Mesenchymal stem cell (in vitro differentiated cells and primary cell): ENCODE data around the gene MCM8.

Source experiments
- DNase-seq: peaks from one replicate; pipeline ENCODE4 v3.0.0-alpha.2; 2013
- H2AFZ ChIP-seq: one replicate; pipeline ENCODE4 v1.6.1; 2013; ENCODE audit warnings: low read depth, mild to moderate bottlenecking, control low read depth, inconsistent platforms, low read length, moderate library complexity
- H2AK5ac ChIP-seq: 2 replicates; pipeline ENCODE4 v1.6.1; 2013; ENCODE audit warnings: low read length, moderate library complexity, mild to moderate bottlenecking, inconsistent platforms; ENCODE audit not compliant: severe bottlenecking
- H2BK120ac ChIP-seq: one replicate; pipeline ENCODE4 v1.6.1; 2013; ENCODE audit warnings: low read depth, mild to moderate bottlenecking, inconsistent platforms, low read length, moderate library complexity
- H2BK12ac ChIP-seq, 2 experiments: one replicate each; pipeline ENCODE4 v1.6.1; 2013; ENCODE audit warnings: inconsistent platforms in 2 of 2, low read length in 2 of 2, mild to moderate bottlenecking in 2 of 2, moderate library complexity in 2 of 2, control low read depth in 1 of 2
- H2BK15ac ChIP-seq: one replicate; pipeline ENCODE4 v1.6.1; 2013; ENCODE audit warnings: mild to moderate bottlenecking, low read depth, inconsistent platforms; ENCODE audit not compliant: poor library complexity, severe bottlenecking
- H2BK5ac ChIP-seq: 2 replicates; pipeline ENCODE4 v1.6.1; 2013; ENCODE audit warnings: low read depth, mild to moderate bottlenecking, low read length, control low read depth, inconsistent platforms; ENCODE audit not compliant: poor library complexity, severe bottlenecking
- H3K14ac ChIP-seq, 2 experiments: one replicate each; pipeline ENCODE4 v1.6.1; 2013; ENCODE audit warnings: inconsistent platforms in 2 of 2, low read length in 2 of 2, control low read depth in 1 of 2, mild to moderate bottlenecking in 1 of 2, moderate library complexity in 1 of 2
- H3K18ac ChIP-seq, 2 experiments: one replicate each; pipeline ENCODE4 v1.6.1; 2013; ENCODE audit warnings: inconsistent platforms in 2 of 2, low read length in 2 of 2, control low read depth in 1 of 2, low read depth in 1 of 2, mild to moderate bottlenecking in 1 of 2
- H3K23ac ChIP-seq, 2 experiments: one replicate each; pipeline ENCODE4 v1.6.1; 2013; ENCODE audit warnings: inconsistent platforms in 2 of 2, low read length in 2 of 2, mild to moderate bottlenecking in 2 of 2, moderate library complexity in 2 of 2, control low read depth in 1 of 2
- H3K27ac ChIP-seq: 2 replicates; pipeline ENCODE4 v1.5.1; 2013; ENCODE audit warnings: mild to moderate bottlenecking, moderate library complexity, low read length, control low read depth, inconsistent platforms; ENCODE audit not compliant: poor library complexity, severe bottlenecking
- H3K27me3 ChIP-seq, 2 experiments: 2 replicates each; pipeline versions ENCODE4 v1.6.1 to v1.7.0; 2013; ENCODE audit warnings: low read length in 2 of 2, mild to moderate bottlenecking in 2 of 2, moderate library complexity in 2 of 2, control low read depth in 1 of 2, inconsistent platforms in 1 of 2; ENCODE audit not compliant: control insufficient read depth in 1 of 2, insufficient read depth in 1 of 2
- H3K36me3 ChIP-seq, 2 experiments: 2 replicates each; pipeline versions ENCODE4 v1.6.1 to v1.7.0; 2013; ENCODE audit warnings: low read length in 2 of 2, control low read depth in 1 of 2, inconsistent platforms in 1 of 2, low read depth in 1 of 2, mild to moderate bottlenecking in 1 of 2; ENCODE audit not compliant: insufficient read depth in 2 of 2, control insufficient read depth in 1 of 2
- H3K4ac ChIP-seq, 2 experiments: one replicate each; pipeline ENCODE4 v1.6.1; 2013; ENCODE audit warnings: inconsistent platforms in 2 of 2, low read length in 2 of 2, mild to moderate bottlenecking in 2 of 2, moderate library complexity in 2 of 2, control low read depth in 1 of 2, low read depth in 1 of 2
- H3K4me1 ChIP-seq: 2 replicates; pipeline ENCODE4 v1.6.1; 2013; ENCODE audit warnings: low read depth, low read length, control low read depth; ENCODE audit not compliant: control insufficient read depth, insufficient read depth
- H3K4me2 ChIP-seq: 2 replicates; pipeline ENCODE4 v1.6.1; 2013; ENCODE audit warnings: low read length, mild to moderate bottlenecking, inconsistent platforms; ENCODE audit not compliant: poor library complexity, severe bottlenecking
- H3K4me3 ChIP-seq, 2 experiments: 2 replicates each; pipeline versions ENCODE4 v1.5.1 to v1.7.0; 2013; ENCODE audit warnings: low read length in 2 of 2, mild to moderate bottlenecking in 2 of 2, control low read depth in 1 of 2, low read depth in 1 of 2; ENCODE audit not compliant: insufficient read depth in 1 of 2
- H3K79me1 ChIP-seq: replicated peaks from 2 replicates; pipeline ENCODE4 v1.6.1; 2013; ENCODE audit warnings: mild to moderate bottlenecking, control low read depth, low read length, inconsistent platforms; ENCODE audit not compliant: poor library complexity, severe bottlenecking
- H3K9ac ChIP-seq: 2 replicates; pipeline ENCODE4 v1.7.0; 2013; ENCODE audit warnings: mild to moderate bottlenecking, low read length, moderate library complexity
- H3K9me3 ChIP-seq: 2 replicates; pipeline ENCODE4 v1.7.0; 2013; ENCODE audit warnings: mild to moderate bottlenecking, low read length; ENCODE audit not compliant: control insufficient read depth
- H4K8ac ChIP-seq: one replicate; pipeline ENCODE4 v1.6.1; 2013; ENCODE audit warnings: inconsistent platforms, mild to moderate bottlenecking, low read length, moderate library complexity
- H4K91ac ChIP-seq: one replicate; pipeline ENCODE4 v1.6.1; 2013; ENCODE audit warnings: mild to moderate bottlenecking, low read length, inconsistent platforms
- WGBS: methylation state at CpG from one replicate; pipeline ENCODE4 v1.1.7; 2013; ENCODE audit warnings: mixed read lengths; 5-methylcytosine and 5-hydroxymethylcytosine counted together

MCM8 gene

GRCh38 chr20:6037082-6037481, 86.6 kb downstream of the MCM8 start:
- H3K18ac ChIP-seq: no peak overlapping the region
- H4K8ac ChIP-seq: no peak overlapping the region
- H2BK120ac ChIP-seq: no peak overlapping the region
- H3K23ac ChIP-seq: no peak overlapping the region
- no peak overlapping the region for H3K4ac ChIP-seq
- H3K79me1 ChIP-seq: peaks cover 34% of the 10 kb centered on the region
- DNase-seq: no peak
- H3K9ac ChIP-seq: no peak overlapping the region
- H2BK12ac ChIP-seq: no peak overlapping the region
- no peak overlapping the region for H3K4me3 ChIP-seq
- H3K27ac ChIP-seq: no peak overlapping the region
- peaks cover 36 to 85% of the 10 kb centered on the region in 2 experiments for H3K36me3 ChIP-seq
- H3K4me1 ChIP-seq: no peaks in the 10 kb centered on the region
- no peak overlapping the region for H2AK5ac ChIP-seq
- no peak overlapping the region for H4K91ac ChIP-seq
- no peaks in the 10 kb centered on the region for H3K27me3 ChIP-seq
- H2BK5ac ChIP-seq: no peak overlapping the region
- H3K4me2 ChIP-seq: no peak overlapping the region
- no peak overlapping the region for H2BK15ac ChIP-seq
- H3K9me3 ChIP-seq: no peaks in the 10 kb centered on the region
- 100% methylated on average over 1 of the region's 1 CpG for WGBS
- H3K14ac ChIP-seq: no peak overlapping the region
- H2AFZ ChIP-seq: no peak overlapping the region

DNA sequence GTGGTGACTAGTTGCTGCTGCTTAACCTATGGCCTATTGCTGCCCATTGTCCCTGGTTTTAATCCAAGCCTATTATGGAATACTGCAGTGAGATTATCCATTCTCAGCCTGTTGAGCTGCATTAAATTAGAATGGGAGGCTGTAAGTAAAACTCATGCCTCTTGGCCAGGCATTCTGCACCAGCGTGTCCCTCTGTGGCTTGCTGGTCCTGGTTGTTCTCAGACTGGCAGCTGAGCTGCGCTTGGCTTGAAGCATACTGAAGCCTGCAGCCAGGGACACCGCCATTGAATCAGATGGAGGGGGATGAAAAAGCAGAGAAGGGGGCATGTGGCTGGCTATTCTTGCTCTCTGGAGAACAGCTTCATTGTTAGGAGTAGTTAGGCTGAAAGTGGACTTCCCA, 87.8 kb downstream of the MCM8 start:
- Histone ChIP-seq H3K27me3 (no peaks in the 10 kb centered on the region), H3K9ac (no peak overlapping the region), H3K79me1 (peaks cover 39% of the 10 kb centered on the region), H3K4ac (no peak overlapping the region), H4K91ac (no peak overlapping the region), H2BK120ac (no peak overlapping the region), H3K18ac (no peak overlapping the region), H3K36me3 (peaks cover 46 to 79% of the 10 kb centered on the region in 2 experiments), H3K4me3 (no peak overlapping the region), H2BK12ac (no peak overlapping the region), H3K9me3 (no peaks in the 10 kb centered on the region), H2BK15ac (no peak overlapping the region), H3K4me1 (no peaks in the 10 kb centered on the region), H2AFZ (no peak overlapping the region), H3K14ac (no peak overlapping the region), H2BK5ac (no peak overlapping the region), H3K23ac (no peak overlapping the region), H3K27ac (no peak overlapping the region), H3K4me2 (no peak overlapping the region), H2AK5ac (no peak overlapping the region), H4K8ac (no peak overlapping the region)
- 94% methylated on average over 3 of the region's 3 CpGs for WGBS
- DNase-seq: no peak

DNA sequence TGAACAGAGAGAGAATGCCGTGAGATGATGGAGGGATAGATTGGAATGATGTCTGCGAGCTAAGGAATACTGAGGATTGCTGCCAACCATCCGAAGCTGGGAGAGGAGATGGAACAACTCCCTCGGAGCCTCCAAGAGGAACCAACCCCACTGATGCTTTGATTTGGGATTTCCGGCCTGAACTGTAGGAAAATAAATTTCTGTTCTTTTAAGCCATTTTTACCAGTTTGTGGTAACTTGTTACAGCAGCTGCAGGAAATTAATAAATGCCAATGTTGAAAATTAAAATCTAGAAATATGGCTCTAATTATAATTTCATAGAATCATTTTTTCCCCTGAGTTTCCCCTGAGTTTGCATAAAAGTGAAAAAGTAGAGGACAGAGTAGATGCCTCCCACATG, 89.3 kb downstream of the MCM8 start:
- no peak overlapping the region for H2BK120ac ChIP-seq
- peaks cover 2% of the 10 kb centered on the region for H3K4me1 ChIP-seq
- no peak for DNase-seq
- no peak overlapping the region for H3K4me3 ChIP-seq
- no peak overlapping the region for H3K4ac ChIP-seq
- H3K36me3 ChIP-seq: peaks cover 54 to 64% of the 10 kb centered on the region in 2 experiments
- no peak overlapping the region for H3K23ac ChIP-seq
- no peak overlapping the region for H3K9ac ChIP-seq
- no peak overlapping the region for H3K27ac ChIP-seq
- peaks cover 38% of the 10 kb centered on the region for H3K79me1 ChIP-seq
- no peak overlapping the region for H4K8ac ChIP-seq
- no peak overlapping the region for H2BK15ac ChIP-seq
- H2BK12ac ChIP-seq: no peak overlapping the region
- WGBS: 98% methylated on average over 4 of the region's 5 CpGs
- no peak overlapping the region for H3K4me2 ChIP-seq
- no peak overlapping the region for H3K14ac ChIP-seq
- H2AK5ac ChIP-seq: no peak overlapping the region
- no peaks in the 10 kb centered on the region for H3K9me3 ChIP-seq
- no peak overlapping the region for H3K18ac ChIP-seq
- no peaks in the 10 kb centered on the region for H3K27me3 ChIP-seq
- H4K91ac ChIP-seq: no peak overlapping the region
- no peak overlapping the region for H2AFZ ChIP-seq
- H2BK5ac ChIP-seq: no peak overlapping the region

- 98% methylated on average over 8 of the region's 8 CpGs for WGBS
These were observed 90.1 kb downstream of the MCM8 start for GRCh38 chr20:6040540-6040939.

More at GRCh38 chr20:6040540-6040939, 90.1 kb downstream of the MCM8 start:
- Histone ChIP-seq H3K4me1 (peaks cover 2% of the 10 kb centered on the region), H3K14ac (no peak overlapping the region), H2BK120ac (no peak overlapping the region), H3K79me1 (peaks cover 38% of the 10 kb centered on the region), H2BK12ac (no peak overlapping the region), H4K91ac (no peak overlapping the region), H2BK5ac (no peak overlapping the region), H2AK5ac (no peak overlapping the region), H2AFZ (no peak overlapping the region), H3K18ac (no peak overlapping the region), H4K8ac (no peak overlapping the region), H3K36me3 (peaks cover 56% of the 10 kb centered on the region in 2 experiments), H3K27me3 (no peaks in the 10 kb centered on the region), H2BK15ac (no peak overlapping the region), H3K23ac (no peak overlapping the region), H3K4ac (no peak overlapping the region), H3K9ac (no peak overlapping the region), H3K9me3 (no peaks in the 10 kb centered on the region), H3K4me3 (no peak overlapping the region), H3K4me2 (no peak overlapping the region), H3K27ac (no peak overlapping the region)
- DNase-seq: no peak
